HG03103 (cell line): ENCODE data around the gene TRIM74.
A peak's percentile ranks its signal among the peaks of the same experiment; 100 is the strongest.
"Not testable (repeated sequence)": the region's sequence is repeated elsewhere in the genome, so short reads cannot be mapped to it uniquely, and the experiment has no call there.

Experiments used
- ATAC-seq: cut with Tn5 transposase; IDR thresholded peaks from one replicate; pipeline ENCODE4 v1.9.1; 2021; ENCODE audit warnings: low read depth; ENCODE audit not compliant: unreplicated experiment

The TRIM74 gene

GRCh38 chr7:72968980-72969516, at the start of gene TRIM74:
Gene TRIM74 (minus strand): TSS chr7:72969466. CDS start chr7:72966157, 3,309 bp downstream.
- ATAC-seq = not testable (repeated sequence)

- ATAC-seq = not testable (repeated sequence)
Observed at GRCh38 chr7:73006491-73006890, 37.2 kb upstream of the TRIM74 start.

GRCh38 chr7:73005693-73006447, 36.6 kb upstream of the TRIM74 start:
- ATAC-seq = peak; percentile 66

- ATAC-seq = peak; percentile 71
Observed at GRCh38 chr7:73005356-73005692, 36.1 kb upstream of the TRIM74 start.

GRCh38 chr7:72997887-72998468, 28.7 kb upstream of the TRIM74 start:
- not testable (repeated sequence) for ATAC-seq

GRCh38 chr7:72997447-72997846, 28.2 kb upstream of the TRIM74 start:
- not testable (repeated sequence) for ATAC-seq

GRCh38 chr7:72995484-72995883, 26.2 kb upstream of the TRIM74 start:
- ATAC-seq = not testable (repeated sequence)

GRCh38 chr7:72990146-72990913, 21.1 kb upstream of the TRIM74 start:
- not testable (repeated sequence) for ATAC-seq

- not testable (repeated sequence) for ATAC-seq
Observed at GRCh38 chr7:72982084-72982483, 12.8 kb upstream of the TRIM74 start.

GRCh38 chr7:72980382-72980781, 11.1 kb upstream of the TRIM74 start:
- not testable (repeated sequence) for ATAC-seq

GRCh38 chr7:72976434-72976833, 7.2 kb upstream of the TRIM74 start:
- ATAC-seq = not testable (repeated sequence)

GRCh38 chr7:72975656-72976286, 6.5 kb upstream of the TRIM74 start:
- ATAC-seq = not testable (repeated sequence)

- ATAC-seq = not testable (repeated sequence)
Observed at GRCh38 chr7:72974781-72975180, 5.5 kb upstream of the TRIM74 start.

- ATAC-seq = not testable (repeated sequence)
Observed at GRCh38 chr7:72971505-72971904, 2.2 kb upstream of the TRIM74 start.

GRCh38 chr7:72969688-72970087, 422 bp upstream of the TRIM74 start:
- not testable (repeated sequence) for ATAC-seq

- not testable (repeated sequence) for ATAC-seq
Observed at GRCh38 chr7:72966892-72967291, 2.4 kb downstream of the TRIM74 start.

- ATAC-seq = not testable (repeated sequence)
Observed at GRCh38 chr7:72965186-72965975, 3.9 kb downstream of the TRIM74 start.

- not testable (repeated sequence) for ATAC-seq
Observed at GRCh38 chr7:72963056-72963455, 6.2 kb downstream of the TRIM74 start.

- ATAC-seq = not testable (repeated sequence)
Observed at GRCh38 chr7:72961346-72961650, 8.0 kb downstream of the TRIM74 start.
